Activated T-cell treated with anti-CD3 and anti-CD28 coated beads, Interleukin-2, amount 50 U/mL, for 72 hours (primary cell): ENCODE data around the gene NKX6-2. TPM values are rescaled to one million over a fixed set of nuclear protein-coding genes. Genes with fewer than 3 reads are reported as not detected.

Source experiments
- ATAC-seq, 2 donors: fragments of 150-1000 bp; cut with Tn5 transposase; replicated peaks in 1 of 2; 2 replicates each; pipeline ENCODE4 v1.10.0; 2021; ENCODE audit warnings: moderate library complexity in 2 of 2, mild to moderate bottlenecking in 1 of 2
- DNase-seq, 2 donors: peaks; one replicate each; pipeline ENCODE4 v3.0.0; 2021 to 2022; ENCODE audit warnings: mixed read lengths in 1 of 2
- H3K27ac Mint-ChIP-seq: one replicate; pipeline ENCODE4 v1.8.0; 2022; ENCODE audit warnings: mild to moderate bottlenecking, moderate library complexity, mixed read lengths
- H3K27me3 Mint-ChIP-seq: one replicate; pipeline ENCODE4 v1.8.0; 2022; ENCODE audit warnings: low read depth, mixed read lengths
- H3K36me3 Mint-ChIP-seq, 2 donors: one replicate each; pipeline ENCODE4 v1.8.0; 2022; ENCODE audit warnings: mixed read lengths in 2 of 2, mild to moderate bottlenecking in 1 of 2; ENCODE audit not compliant: insufficient read depth in 2 of 2
- H3K4me1 Mint-ChIP-seq: one replicate; pipeline ENCODE4 v1.8.0; 2022; ENCODE audit warnings: low read depth, mixed read lengths
- H3K4me3 Mint-ChIP-seq, 2 donors: one replicate each; pipeline ENCODE4 v1.8.0; 2022; ENCODE audit warnings: mild to moderate bottlenecking in 2 of 2, mixed read lengths in 2 of 2, moderate library complexity in 2 of 2
- H3K9me3 Mint-ChIP-seq, 2 donors: one replicate each; pipeline ENCODE4 v1.8.0; 2022; ENCODE audit warnings: mixed read lengths in 2 of 2
- total RNA-seq, 2 donors: library from RNA; stranded (reverse); gene quantifications; one replicate each; pipeline ENCODE4 v1.2.3, GENCODE V29; 2022

Gene NKX6-2
- total RNA-seq, 2 donors from 2014 or later: not detected

GRCh38 chr10:132809232-132810140 lies 23.5 kb upstream of the NKX6-2 start:
- Mint-ChIP-seq H3K27ac (no peak overlapping the region), H3K4me3 (no peak overlapping the region), H3K27me3 (no peaks in the 10 kb centered on the region), H3K9me3 (no peaks in the 10 kb centered on the region), H3K4me1 (no peaks in the 10 kb centered on the region), H3K36me3 (no peaks in the 10 kb centered on the region)
- ATAC-seq: no peak
- no peak for DNase-seq

- ATAC-seq: no peak
- Mint-ChIP-seq H3K4me1 (no peaks in the 10 kb centered on the region), H3K27me3 (no peaks in the 10 kb centered on the region), H3K36me3 (no peaks in the 10 kb centered on the region), H3K27ac (no peak overlapping the region), H3K4me3 (no peak overlapping the region), H3K9me3 (no peaks in the 10 kb centered on the region)
- no peak for DNase-seq
Measured at GRCh38 chr10:132808383-132809231, 22.7 kb upstream of the NKX6-2 start.

- H3K36me3 Mint-ChIP-seq: no peaks in the 10 kb centered on the region
- H3K4me1 Mint-ChIP-seq: no peaks in the 10 kb centered on the region
- no peak for DNase-seq
- H3K27ac Mint-ChIP-seq: no peak overlapping the region
- no peaks in the 10 kb centered on the region for H3K9me3 Mint-ChIP-seq
- ATAC-seq: no peak
- H3K4me3 Mint-ChIP-seq: no peak overlapping the region
- H3K27me3 Mint-ChIP-seq: no peaks in the 10 kb centered on the region
Measured at GRCh38 chr10:132807621-132808049, 21.7 kb upstream of the NKX6-2 start.

GRCh38 chr10:132806561-132807003 lies 20.6 kb upstream of the NKX6-2 start:
- H3K4me3 Mint-ChIP-seq: no peak overlapping the region
- H3K9me3 Mint-ChIP-seq: no peaks in the 10 kb centered on the region
- ATAC-seq (no peak), DNase-seq (no peak)
- no peaks in the 10 kb centered on the region for H3K4me1 Mint-ChIP-seq
- H3K27me3 Mint-ChIP-seq: no peaks in the 10 kb centered on the region
- H3K27ac Mint-ChIP-seq: no peak overlapping the region
- no peaks in the 10 kb centered on the region for H3K36me3 Mint-ChIP-seq

GRCh38 chr10:132806110-132806509 lies 20.2 kb upstream of the NKX6-2 start:
- no peaks in the 10 kb centered on the region for H3K36me3 Mint-ChIP-seq
- no peaks in the 10 kb centered on the region for H3K27me3 Mint-ChIP-seq
- no peak overlapping the region for H3K27ac Mint-ChIP-seq
- H3K9me3 Mint-ChIP-seq: no peaks in the 10 kb centered on the region
- no peak overlapping the region for H3K4me3 Mint-ChIP-seq
- no peaks in the 10 kb centered on the region for H3K4me1 Mint-ChIP-seq
- DNase-seq (no peak), ATAC-seq (no peak)

GRCh38 chr10:132805599-132805998 lies 19.7 kb upstream of the NKX6-2 start:
- ATAC-seq: no peak
- H3K9me3 Mint-ChIP-seq: no peaks in the 10 kb centered on the region
- H3K27me3 Mint-ChIP-seq: no peaks in the 10 kb centered on the region
- H3K4me1 Mint-ChIP-seq: no peaks in the 10 kb centered on the region
- no peaks in the 10 kb centered on the region for H3K36me3 Mint-ChIP-seq
- no peak for DNase-seq
- no peak overlapping the region for H3K4me3 Mint-ChIP-seq
- no peak overlapping the region for H3K27ac Mint-ChIP-seq

- no peaks in the 10 kb centered on the region for H3K4me1 Mint-ChIP-seq
- H3K27me3 Mint-ChIP-seq: no peaks in the 10 kb centered on the region
- ATAC-seq: no peak
- no peak for DNase-seq
- H3K4me3 Mint-ChIP-seq: no peak overlapping the region
- no peaks in the 10 kb centered on the region for H3K9me3 Mint-ChIP-seq
- H3K36me3 Mint-ChIP-seq: no peaks in the 10 kb centered on the region
- no peak overlapping the region for H3K27ac Mint-ChIP-seq
Measured at GRCh38 chr10:132804785-132805426, 19.0 kb upstream of the NKX6-2 start.

- Mint-ChIP-seq H3K9me3 (no peaks in the 10 kb centered on the region), H3K4me3 (no peak overlapping the region), H3K4me1 (no peaks in the 10 kb centered on the region), H3K27me3 (no peaks in the 10 kb centered on the region), H3K36me3 (no peaks in the 10 kb centered on the region), H3K27ac (no peak overlapping the region)
- ATAC-seq (no peak), DNase-seq (no peak)
Measured at GRCh38 chr10:132804287-132804686, 18.3 kb upstream of the NKX6-2 start.

- DNase-seq (no peak), ATAC-seq (no peak)
- Mint-ChIP-seq H3K4me3 (no peak overlapping the region), H3K27me3 (no peaks in the 10 kb centered on the region), H3K9me3 (no peaks in the 10 kb centered on the region), H3K36me3 (no peaks in the 10 kb centered on the region), H3K27ac (no peak overlapping the region), H3K4me1 (no peaks in the 10 kb centered on the region)
Measured at GRCh38 chr10:132803416-132804210, 17.7 kb upstream of the NKX6-2 start.

GRCh38 chr10:132802694-132803320 lies 16.9 kb upstream of the NKX6-2 start:
- Mint-ChIP-seq H3K36me3 (no peaks in the 10 kb centered on the region), H3K4me1 (no peaks in the 10 kb centered on the region), H3K9me3 (no peaks in the 10 kb centered on the region), H3K4me3 (no peak overlapping the region), H3K27ac (no peak overlapping the region), H3K27me3 (no peaks in the 10 kb centered on the region)
- DNase-seq (no peak), ATAC-seq (no peak)

GRCh38 chr10:132802048-132802447 lies 16.1 kb upstream of the NKX6-2 start:
- no peak overlapping the region for H3K27ac Mint-ChIP-seq
- no peak overlapping the region for H3K4me3 Mint-ChIP-seq
- H3K27me3 Mint-ChIP-seq: no peaks in the 10 kb centered on the region
- no peaks in the 10 kb centered on the region for H3K9me3 Mint-ChIP-seq
- H3K4me1 Mint-ChIP-seq: no peaks in the 10 kb centered on the region
- no peak for ATAC-seq
- no peaks in the 10 kb centered on the region for H3K36me3 Mint-ChIP-seq
- DNase-seq: no peak

GRCh38 chr10:132799865-132800264 lies 13.9 kb upstream of the NKX6-2 start:
- H3K27ac Mint-ChIP-seq: no peak overlapping the region
- no peaks in the 10 kb centered on the region for H3K36me3 Mint-ChIP-seq
- ATAC-seq (no peak), DNase-seq (no peak)
- H3K4me3 Mint-ChIP-seq: no peak overlapping the region
- no peaks in the 10 kb centered on the region for H3K4me1 Mint-ChIP-seq
- H3K9me3 Mint-ChIP-seq: no peaks in the 10 kb centered on the region
- no peaks in the 10 kb centered on the region for H3K27me3 Mint-ChIP-seq
